ENCODE data around the gene NKPD1. TPM values are rescaled to one million over a fixed set of nuclear protein-coding genes. Genes with fewer than 3 reads are reported as not detected.

Gene NKPD1
- total and polyA plus RNA-seq, 2 experiments from 2014 or later = 0.11 TPM; not detected in 1

DNA sequence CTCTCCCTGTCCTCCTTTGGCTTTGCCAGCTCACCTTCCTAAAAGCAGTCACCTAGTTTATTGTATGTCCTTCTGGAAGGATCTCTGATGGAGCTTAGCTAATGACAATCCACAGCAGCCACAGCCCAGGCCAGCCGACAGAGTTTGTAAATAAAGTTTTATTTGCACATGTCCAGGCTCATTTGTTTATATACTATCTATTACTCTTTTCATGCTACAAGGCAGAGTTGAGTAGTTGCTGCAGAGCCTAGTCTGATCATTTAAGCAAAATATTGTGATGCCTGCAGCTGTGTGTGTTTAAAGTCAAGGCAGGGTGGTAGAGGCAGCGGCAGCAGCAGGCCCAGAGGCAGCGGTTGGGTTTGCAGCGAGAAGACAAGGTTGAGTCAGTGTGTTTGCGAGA, 32.6 kb downstream of the NKPD1 start:
- Histone ChIP-seq H3K27ac (no peak overlapping the region), H3K27me3 (replicated peaks; ENCODE audit: insufficient read depth) (no peaks in the 10 kb centered on the region), H4K20me1 (ENCODE audit: insufficient read depth) (peaks cover 3% of the 10 kb centered on the region; the same call in 1 of the 2 replicates), H3K9ac (no peak overlapping the region), H3K36me3 (ENCODE audit: low read depth) (no peaks in the 10 kb centered on the region), H3K9me2 (ENCODE audit: insufficient read depth) (no peaks in the 10 kb centered on the region), H3K9me3 (ENCODE audit: low read depth) (no peaks in the 10 kb centered on the region), H3K4me3 (no peak overlapping the region), H3K4me2 (ENCODE audit: unreplicated experiment) (no peak overlapping the region), H3K4me1 (ENCODE audit: insufficient read depth) (no peaks in the 10 kb centered on the region), H3F3A (ENCODE audit: insufficient read depth) (no peaks in the 10 kb centered on the region), H2AFZ (no peak overlapping the region), H3K79me2 (ENCODE audit: insufficient read depth) (peaks cover 90% of the 10 kb centered on the region)
- no peak for DNase-seq
- TF ChIP-seq EZH2phosphoT487 (IDR thresholded peaks at IDR 0.05; ENCODE audit: insufficient read depth, low read depth) (no peak), EZH2 (IDR thresholded peaks at IDR 0.05; ENCODE audit: insufficient read depth, poor library complexity, severe bottlenecking) (no peak)
- 98 to 100% methylated on average over 5 of the region's 5 CpGs for WGBS, 2 experiments (ENCODE audit: low coverage in 1 of 2, low lambda C conversion rate in 2 of 2, missing lambda C conversion rate in 2 of 2)
- in situ Hi-C loops (cut with MboI) = no loop called here

- in situ Hi-C loops (cut with MboI) = no loop called here
- no peaks in the 10 kb centered on the region for H3F3A ChIP-seq (ENCODE audit: insufficient read depth)
- DNase-seq = no peak
- H2AFZ ChIP-seq = no peak overlapping the region
- no peaks in the 10 kb centered on the region for H3K9me3 ChIP-seq (ENCODE audit: low read depth)
- no peak overlapping the region for H3K4me3 ChIP-seq
- H3K36me3 ChIP-seq (ENCODE audit: low read depth) = no peaks in the 10 kb centered on the region
- TF ChIP-seq EZH2 (IDR thresholded peaks at IDR 0.05; ENCODE audit: insufficient read depth, poor library complexity, severe bottlenecking) (no peak), EZH2phosphoT487 (IDR thresholded peaks at IDR 0.05; ENCODE audit: insufficient read depth, low read depth) (no peak)
- WGBS, 2 experiments (ENCODE audit: low coverage in 1 of 2, low lambda C conversion rate in 2 of 2, missing lambda C conversion rate in 2 of 2) = 89 to 90% methylated on average over 7 of the region's 7 CpGs
- no peaks in the 10 kb centered on the region for H3K27me3 ChIP-seq (replicated peaks; ENCODE audit: insufficient read depth)
- no peak overlapping the region for H3K4me2 ChIP-seq (ENCODE audit: unreplicated experiment)
- no peaks in the 10 kb centered on the region for H3K9me2 ChIP-seq (ENCODE audit: insufficient read depth)
- no peak overlapping the region for H3K9ac ChIP-seq
- peaks cover 89% of the 10 kb centered on the region for H3K79me2 ChIP-seq (ENCODE audit: insufficient read depth)
- no peak overlapping the region for H3K27ac ChIP-seq
- H4K20me1 ChIP-seq (ENCODE audit: insufficient read depth) = peaks cover 3% of the 10 kb centered on the region; the same call in 1 of the 2 replicates
- no peaks in the 10 kb centered on the region for H3K4me1 ChIP-seq (ENCODE audit: insufficient read depth)
Measured at GRCh38 chr19:45126654-45127053, 34.1 kb downstream of the NKPD1 start.

- no peak overlapping the region for H3K9ac ChIP-seq
- H3K9me3 ChIP-seq (ENCODE audit: low read depth) = no peaks in the 10 kb centered on the region
- no peak overlapping the region for H3K27ac ChIP-seq
- H3K36me3 ChIP-seq (ENCODE audit: low read depth) = no peaks in the 10 kb centered on the region
- whole genome bisulfite sequencing, 2 experiments (ENCODE audit: low coverage in 1 of 2, low lambda C conversion rate in 2 of 2, missing lambda C conversion rate in 2 of 2) = 62 to 65% methylated on average over 12 of the region's 12 CpGs
- no peak overlapping the region for H2AFZ ChIP-seq
- H3K4me2 ChIP-seq (ENCODE audit: unreplicated experiment) = no peak overlapping the region
- H3K4me3 ChIP-seq = no peak overlapping the region
- H4K20me1 ChIP-seq (ENCODE audit: insufficient read depth) = peaks cover 5% of the 10 kb centered on the region
- DNase-seq = peak; percentile 67
- H3K9me2 ChIP-seq (ENCODE audit: insufficient read depth) = no peaks in the 10 kb centered on the region
- peaks cover 93% of the 10 kb centered on the region for H3K79me2 ChIP-seq (ENCODE audit: insufficient read depth)
- TF ChIP-seq EZH2 (IDR thresholded peaks at IDR 0.05; ENCODE audit: insufficient read depth, poor library complexity, severe bottlenecking) (no peak), EZH2phosphoT487 (IDR thresholded peaks at IDR 0.05; ENCODE audit: insufficient read depth, low read depth) (no peak)
- no peaks in the 10 kb centered on the region for H3F3A ChIP-seq (ENCODE audit: insufficient read depth)
- in situ Hi-C loops (cut with MboI) = no loop called here
- H3K4me1 ChIP-seq (ENCODE audit: insufficient read depth) = no peaks in the 10 kb centered on the region
- H3K27me3 ChIP-seq (replicated peaks; ENCODE audit: insufficient read depth) = no peaks in the 10 kb centered on the region
Measured at GRCh38 chr19:45125975-45126493, 34.7 kb downstream of the NKPD1 start.

DNA sequence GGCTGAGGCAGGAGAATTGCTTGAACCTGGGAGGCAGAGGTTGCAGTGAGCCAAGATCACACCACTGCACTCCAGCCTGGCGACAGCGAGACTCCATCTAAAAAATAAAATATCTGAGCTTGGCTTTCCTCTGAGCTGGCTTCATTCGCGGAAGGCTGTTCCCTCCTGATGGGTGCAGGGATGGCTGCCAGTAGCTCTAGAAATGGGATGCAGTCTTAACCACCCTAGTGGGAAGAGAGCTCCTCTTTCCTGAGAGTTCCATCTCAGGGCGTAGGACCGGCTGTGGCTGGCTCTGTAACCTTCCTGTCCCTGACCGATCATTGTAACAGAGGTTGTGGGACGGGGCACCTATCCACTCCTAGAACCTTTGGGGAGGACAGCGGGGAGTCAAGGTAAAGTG, 35.4 kb downstream of the NKPD1 start:
- Histone ChIP-seq H3K9ac (no peak overlapping the region), H3K4me1 (ENCODE audit: insufficient read depth) (no peaks in the 10 kb centered on the region), H3K27me3 (replicated peaks; ENCODE audit: insufficient read depth) (no peaks in the 10 kb centered on the region), H3K79me2 (ENCODE audit: insufficient read depth) (peaks cover 94% of the 10 kb centered on the region), H4K20me1 (ENCODE audit: insufficient read depth) (peaks cover 9% of the 10 kb centered on the region), H3K4me2 (ENCODE audit: unreplicated experiment) (no peak overlapping the region), H3F3A (ENCODE audit: insufficient read depth) (no peaks in the 10 kb centered on the region), H3K27ac (no peak overlapping the region), H3K4me3 (no peak overlapping the region), H3K9me2 (ENCODE audit: insufficient read depth) (no peaks in the 10 kb centered on the region), H3K36me3 (ENCODE audit: low read depth) (no peaks in the 10 kb centered on the region), H2AFZ (no peak overlapping the region), H3K9me3 (ENCODE audit: low read depth) (no peaks in the 10 kb centered on the region)
- in situ Hi-C loops (cut with MboI) = no loop called here
- DNase-seq = no peak
- TF ChIP-seq EZH2phosphoT487 (IDR thresholded peaks at IDR 0.05; ENCODE audit: insufficient read depth, low read depth) = no peak
- no peak for TF ChIP-seq EZH2 (IDR thresholded peaks at IDR 0.05; ENCODE audit: insufficient read depth, poor library complexity, severe bottlenecking)
- WGBS, 2 experiments (ENCODE audit: low coverage in 1 of 2, low lambda C conversion rate in 2 of 2, missing lambda C conversion rate in 2 of 2) = 93 to 94% methylated on average over 9 of the region's 9 CpGs

GRCh38 chr19:45124021-45124420, 36.8 kb downstream of the NKPD1 start:
- DNase-seq = no peak
- H3K4me3 ChIP-seq = no peak overlapping the region
- in situ Hi-C loops (cut with MboI) = no loop called here
- no peaks in the 10 kb centered on the region for H3K27me3 ChIP-seq (replicated peaks; ENCODE audit: insufficient read depth)
- no peaks in the 10 kb centered on the region for H3F3A ChIP-seq (ENCODE audit: insufficient read depth)
- no peaks in the 10 kb centered on the region for H3K4me1 ChIP-seq (ENCODE audit: insufficient read depth)
- H2AFZ ChIP-seq = no peak overlapping the region
- H4K20me1 ChIP-seq (ENCODE audit: insufficient read depth) = peaks cover 9% of the 10 kb centered on the region
- no peak for TF ChIP-seq EZH2 (IDR thresholded peaks at IDR 0.05; ENCODE audit: insufficient read depth, poor library complexity, severe bottlenecking)
- TF ChIP-seq EZH2phosphoT487 (IDR thresholded peaks at IDR 0.05; ENCODE audit: insufficient read depth, low read depth) = no peak
- no peak overlapping the region for H3K4me2 ChIP-seq (ENCODE audit: unreplicated experiment)
- no peaks in the 10 kb centered on the region for H3K9me2 ChIP-seq (ENCODE audit: insufficient read depth)
- H3K79me2 ChIP-seq (ENCODE audit: insufficient read depth) = peaks cover 95% of the 10 kb centered on the region
- no peaks in the 10 kb centered on the region for H3K36me3 ChIP-seq (ENCODE audit: low read depth)
- H3K27ac ChIP-seq = no peak overlapping the region
- no peak overlapping the region for H3K9ac ChIP-seq
- 97 to 98% methylated on average over 6 of the region's 6 CpGs for WGBS, 2 experiments (ENCODE audit: low coverage in 1 of 2, low lambda C conversion rate in 2 of 2, missing lambda C conversion rate in 2 of 2)
- no peaks in the 10 kb centered on the region for H3K9me3 ChIP-seq (ENCODE audit: low read depth)

Measured in GM23248 (cell line).